ENCODE measurements around the gene FOXO3. TPM values are rescaled to one million over a fixed set of nuclear protein-coding genes. Genes with fewer than 3 reads are reported as not detected.

Gene FOXO3
- total and polyA plus RNA-seq, 2 of the 13 experiments (the other 11 are each of a cell fraction or from before 2014, with no cell fraction given): 16.0 to 22.5 TPM

- TF ChIP-seq GATA4 (IDR thresholded peaks at IDR 0.05; ENCODE audit: borderline replicate concordance, low read depth) (no peak), ZNF746 (CRISPR knock-in tag; IDR thresholded peaks at IDR 0.05) (no peak), SMARCE1 (IDR thresholded peaks at IDR 0.05; ENCODE audit: borderline replicate concordance) (no peak)
Measured at GRCh38 chr6:108648191-108648590, 87.5 kb downstream of the FOXO3 start (continued).

DNA sequence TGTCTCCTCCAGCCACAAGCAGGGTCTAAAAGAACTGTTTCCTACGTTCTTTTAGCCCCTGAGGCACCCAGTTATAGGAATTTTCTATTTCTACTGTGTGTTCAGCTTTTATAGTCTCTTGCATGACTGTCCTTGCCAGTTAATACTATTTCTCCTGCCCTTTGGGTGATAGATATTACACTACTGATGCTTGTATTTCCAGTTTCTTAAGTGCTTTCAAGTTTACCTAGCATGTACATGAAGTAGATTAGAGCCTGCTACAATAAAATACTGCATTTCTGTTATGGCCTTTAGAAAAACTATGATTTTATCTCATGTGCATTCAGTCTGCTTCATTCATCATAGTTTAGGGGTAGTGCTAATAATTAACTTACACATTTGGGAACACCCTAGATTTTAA is 89.6 kb downstream of the FOXO3 start:
- CTCF ChIA-PET (ENCODE audit: low intra/inter-chr PET ratio, low total read pairs): no interaction called here
- no peak for TF ChIP-seq EED (CRISPR knock-in tag; IDR thresholded peaks at IDR 0.05)
- no peak for TF ChIP-seq NFYB (CRISPR knock-in tag; IDR thresholded peaks at IDR 0.05)
- H3K27ac ChIP-seq (ENCODE audit: extremely low read length, insufficient read depth, low read length): no peak overlapping the region
- peaks cover 50% of the 10 kb centered on the region for H3K4me1 ChIP-seq (ENCODE audit: insufficient read depth, low read length)
- no peak overlapping the region for H3K4me2 ChIP-seq (ENCODE audit: low read depth, low read length)
- in situ Hi-C loops (cut with HindIII; ENCODE audit: extremely low pct_ligation_motif_present, low pct_unique_long_range_greater_than_20kb) (no loop called here), intact Hi-C loops (cut with micrococcal nuclease; ENCODE audit: unreplicated experiment) (no loop called here)
- peaks cover 32% of the 10 kb centered on the region for H3K79me2 ChIP-seq (ENCODE audit: insufficient read depth, low read length)
- peaks cover 5 to 21% of the 10 kb centered on the region in 2 experiments; a peak in 3 of 5 replicates for H3K36me3 ChIP-seq (replicated peaks in 1 of 2; ENCODE audit: control insufficient read depth in 1 of 2, insufficient read depth in 2 of 2, low read length in 2 of 2)
- H2AFZ ChIP-seq (ENCODE audit: low read length): no peak overlapping the region
- peaks cover 19% of the 10 kb centered on the region for H4K20me1 ChIP-seq (ENCODE audit: insufficient read depth, low read length)
- DNase-seq (ENCODE audit: low spot score) (no peak), ATAC-seq (no peak), FAIRE-seq (no peak)
- no peak overlapping the region for H3K4me3 ChIP-seq (replicated peaks in 1 of 3; ENCODE audit: insufficient read depth in 1 of 3, low read depth in 2 of 3, low read length in 3 of 3)
- no peaks in the 10 kb centered on the region for H3K9me3 ChIP-seq (ENCODE audit: low read length)
- no peak overlapping the region for H3K9ac ChIP-seq (ENCODE audit: insufficient read depth, low read depth, low read length)
- POLR2A ChIA-PET: no interaction called here
- WGBS (ENCODE audit: low lambda C conversion rate): 100% methylated on average over 1 of the region's 1 CpG
- no peaks in the 10 kb centered on the region for H3K27me3 ChIP-seq (ENCODE audit: control insufficient read depth in 1 of 2, insufficient read depth in 2 of 2, low read length in 2 of 2)
- BruUV-seq (replicated peaks): no TSS peak

- no peak overlapping the region for H3K27ac ChIP-seq (ENCODE audit: extremely low read length, insufficient read depth, low read length)
- H3K9ac ChIP-seq (ENCODE audit: insufficient read depth, low read depth, low read length): no peak overlapping the region
- peaks cover 22% of the 10 kb centered on the region for H4K20me1 ChIP-seq (ENCODE audit: insufficient read depth, low read length)
- DNase-seq (ENCODE audit: low spot score): no peak
- H3K27me3 ChIP-seq (ENCODE audit: control insufficient read depth in 1 of 2, insufficient read depth in 2 of 2, low read length in 2 of 2): no peaks in the 10 kb centered on the region
- peaks cover 5 to 21% of the 10 kb centered on the region in 2 experiments; a peak in 3 of 5 replicates for H3K36me3 ChIP-seq (replicated peaks in 1 of 2; ENCODE audit: control insufficient read depth in 1 of 2, insufficient read depth in 2 of 2, low read length in 2 of 2)
- intact Hi-C loops (cut with micrococcal nuclease; ENCODE audit: unreplicated experiment): no loop called here
- ChIA-PET CTCF (ENCODE audit: low intra/inter-chr PET ratio, low total read pairs) (no interaction called here), POLR2A (no interaction called here)
- H3K4me3 ChIP-seq (replicated peaks in 1 of 3; ENCODE audit: insufficient read depth in 1 of 3, low read depth in 2 of 3, low read length in 3 of 3): no peak overlapping the region
- no peak for FAIRE-seq
- BruUV-seq (replicated peaks): no TSS peak
- no peak overlapping the region for H2AFZ ChIP-seq (ENCODE audit: low read length)
- no peaks in the 10 kb centered on the region for H3K9me3 ChIP-seq (ENCODE audit: low read length)
- peaks cover 35% of the 10 kb centered on the region for H3K79me2 ChIP-seq (ENCODE audit: insufficient read depth, low read length)
- in situ Hi-C loops (cut with HindIII; ENCODE audit: extremely low pct_ligation_motif_present, low pct_unique_long_range_greater_than_20kb): no loop called here
- no peak overlapping the region for H3K4me2 ChIP-seq (ENCODE audit: low read depth, low read length)
- H3K4me1 ChIP-seq (ENCODE audit: insufficient read depth, low read length): peaks cover 50% of the 10 kb centered on the region
- WGBS (ENCODE audit: low lambda C conversion rate): 93% methylated on average over 5 of the region's 5 CpGs
- no peak for ATAC-seq
- TF ChIP-seq FIP1L1 (IDR thresholded peaks at IDR 0.05; ENCODE audit: borderline replicate concordance, insufficient read depth, low read depth, low read length): no peak
- no peak for TF ChIP-seq ZNF121 (CRISPR knock-in tag; IDR thresholded peaks at IDR 0.05)
- no peak for TF ChIP-seq ZNF136 (CRISPR knock-in tag; IDR thresholded peaks at IDR 0.05; ENCODE audit: low read depth)
- TF ChIP-seq PRDM15 (CRISPR knock-in tag; IDR thresholded peaks at IDR 0.05): no peak
- no peak for TF ChIP-seq RFXAP (CRISPR knock-in tag; IDR thresholded peaks at IDR 0.05; ENCODE audit: borderline replicate concordance)
- TF ChIP-seq REL (CRISPR knock-in tag; conservative IDR thresholded peaks at IDR 0.05): no peak
- no peak for TF ChIP-seq RFX1 (IDR thresholded peaks at IDR 0.05)
- TF ChIP-seq TAF15 (IDR thresholded peaks at IDR 0.05; ENCODE audit: low read depth, low read length, poor library complexity, severe bottlenecking): no peak
- TF ChIP-seq, protein P1, sequence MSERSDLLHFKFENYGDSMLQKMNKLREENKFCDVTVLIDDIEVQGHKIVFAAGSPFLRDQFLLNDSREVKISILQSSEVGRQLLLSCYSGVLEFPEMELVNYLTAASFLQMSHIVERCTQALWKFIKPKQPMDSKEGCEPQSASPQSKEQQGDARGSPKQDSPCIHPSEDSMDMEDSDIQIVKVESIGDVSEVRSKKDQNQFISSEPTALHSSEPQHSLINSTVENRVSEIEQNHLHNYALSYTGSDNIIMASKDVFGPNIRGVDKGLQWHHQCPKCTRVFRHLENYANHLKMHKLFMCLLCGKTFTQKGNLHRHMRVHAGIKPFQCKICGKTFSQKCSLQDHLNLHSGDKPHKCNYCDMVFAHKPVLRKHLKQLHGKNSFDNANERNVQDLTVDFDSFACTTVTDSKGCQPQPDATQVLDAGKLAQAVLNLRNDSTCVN (CRISPR knock-in tag; IDR thresholded peaks at IDR 0.05; ENCODE audit: borderline replicate concordance): no peak
Measured at GRCh38 chr6:108650781-108651180, 90.1 kb downstream of the FOXO3 start.
